ENCODE measurements around the gene VPS11.
A peak's percentile ranks its signal among the peaks of the same experiment; 100 is the strongest.
"Not testable (repeated sequence)": the region's sequence is repeated elsewhere in the genome, so short reads cannot be mapped to it uniquely, and the experiment has no call there.

The VPS11 gene

GRCh38 chr11:119067371-119068222 lies at the start of gene VPS11:
Gene VPS11, plus strand, starts transcription at chr11:119067818. Its CDS starts 6 bp downstream, at chr11:119067824.
- DNase-seq = peak; percentile 99

GRCh38 chr11:119018074-119018938 lies 49.3 kb upstream of the VPS11 start, which contains the start of the genes RPS25 and TRAPPC4:
Gene RPS25, minus strand, starts transcription at chr11:119018343. Its CDS starts 59 bp downstream, at chr11:119018284.
Gene TRAPPC4, plus strand, starts transcription at chr11:119018766. Its CDS starts 30 bp downstream, at chr11:119018796.
- DNase-seq = peak; percentile 99

GRCh38 chr11:119019996-119020395 lies 47.6 kb upstream of the VPS11 start:
- DNase-seq = no peak

- no peak for DNase-seq
Measured at GRCh38 chr11:119021631-119022030, 46.0 kb upstream of the VPS11 start.

GRCh38 chr11:119023741-119024140 lies 43.9 kb upstream of the VPS11 start:
- DNase-seq = no peak

- DNase-seq = no peak
Measured at GRCh38 chr11:119024430-119025098, 43.1 kb upstream of the VPS11 start.

GRCh38 chr11:119025099-119025473 lies 42.5 kb upstream of the VPS11 start:
- no peak for DNase-seq

GRCh38 chr11:119025541-119025940 lies 42.1 kb upstream of the VPS11 start:
- DNase-seq = no peak

GRCh38 chr11:119025978-119026766 lies 41.4 kb upstream of the VPS11 start:
- DNase-seq = no peak

GRCh38 chr11:119026970-119027369 lies 40.6 kb upstream of the VPS11 start:
- DNase-seq = no peak

GRCh38 chr11:119027561-119028345 lies 39.9 kb upstream of the VPS11 start:
- no peak for DNase-seq

- no peak for DNase-seq
Measured at GRCh38 chr11:119028346-119029068, 39.1 kb upstream of the VPS11 start.

GRCh38 chr11:119029069-119029339 lies 38.6 kb upstream of the VPS11 start:
- peak; percentile 64 for DNase-seq

GRCh38 chr11:119029340-119030028 lies 38.1 kb upstream of the VPS11 start:
- DNase-seq = peak; percentile 55

- DNase-seq = no peak
Measured at GRCh38 chr11:119030029-119030328, 37.6 kb upstream of the VPS11 start.

- DNase-seq = peak; percentile 99
Measured at GRCh38 chr11:119030329-119031047, 37.1 kb upstream of the VPS11 start, which contains the start of gene SLC37A4. Gene SLC37A4, minus strand, starts transcription at chr11:119030877.

GRCh38 chr11:119031912-119032280 lies 35.7 kb upstream of the VPS11 start:
- DNase-seq = no peak

- not testable (repeated sequence) for DNase-seq
Measured at GRCh38 chr11:119033421-119033820, 34.2 kb upstream of the VPS11 start.

GRCh38 chr11:119034813-119035212 lies 32.8 kb upstream of the VPS11 start:
- no peak for DNase-seq

- no peak for DNase-seq
Measured at GRCh38 chr11:119038884-119039283, 28.7 kb upstream of the VPS11 start.

Data from hematopoietic multipotent progenitor cell treated with erythropoietin and hydrocortisone succinate and interleukin-3 and kit ligand, for 4 days (in vitro differentiated cells).